KMS-11 (cell line): ENCODE results near the gene COX6B1.

Experiments used
- H2AFZ ChIP-seq: fragments of 200-600 bp; sonication (generic); 2 replicates; pipeline ENCODE4 v1.6.1; 2016; ENCODE audit warnings: antibody characterized with exemption, mixed run types, low read depth
- H3K27ac ChIP-seq: fragments of 200-600 bp; sonication (generic); 2 replicates; pipeline ENCODE4 v1.6.1; 2016; ENCODE audit warnings: mild to moderate bottlenecking, mixed run types
- H3K27me3 ChIP-seq: fragments of 200-600 bp; sonication (generic); 2 replicates; pipeline ENCODE4 v1.6.1; 2017; ENCODE audit warnings: mild to moderate bottlenecking, low read depth, mixed run types, moderate library complexity; ENCODE audit not compliant: insufficient read depth
- H3K36me3 ChIP-seq: fragments of 200-600 bp; sonication (generic); 2 replicates; pipeline ENCODE4 v1.6.1; 2017; ENCODE audit warnings: mild to moderate bottlenecking, mixed run types; ENCODE audit not compliant: insufficient read depth
- H3K4me1 ChIP-seq: fragments of 200-600 bp; sonication (generic); 2 replicates; pipeline ENCODE4 v1.6.1; 2016; ENCODE audit warnings: mild to moderate bottlenecking, low read depth, mixed run types; ENCODE audit not compliant: poor library complexity, severe bottlenecking
- H3K4me2 ChIP-seq: fragments of 200-600 bp; sonication (generic); 2 replicates; pipeline ENCODE4 v1.7.0; 2016; ENCODE audit warnings: mild to moderate bottlenecking, mixed run types
- H3K4me3 ChIP-seq: fragments of 200-600 bp; sonication (generic); IDR thresholded peaks from 2 replicates; pipeline ENCODE4 v1.6.1; 2017; ENCODE audit warnings: low read depth, low read length, mixed read lengths; ENCODE audit not compliant: insufficient read depth
- H3K79me2 ChIP-seq: fragments of 200-600 bp; sonication (generic); 2 replicates; pipeline ENCODE4 v1.6.1; 2016; ENCODE audit warnings: low read depth, mixed run types; ENCODE audit not compliant: insufficient read depth
- H3K9ac ChIP-seq: fragments of 200-600 bp; sonication (generic); 2 replicates; pipeline ENCODE4 v1.6.1; 2016; ENCODE audit warnings: mild to moderate bottlenecking, mixed run types
- H4K20me1 ChIP-seq: fragments of 200-600 bp; sonication (generic); 2 replicates; pipeline ENCODE4 v1.6.1; 2016; ENCODE audit warnings: mild to moderate bottlenecking, mixed run types; ENCODE audit not compliant: insufficient read depth
- CTCF ChIP-seq: fragments of 200-600 bp; sonication (generic); conservative IDR thresholded peaks from 2 replicates; pipeline ENCODE4 v1.6.1; 2017; ENCODE audit warnings: low read depth, mild to moderate bottlenecking, antibody characterized with exemption, low read length, moderate library complexity, mixed read lengths

The COX6B1 gene

GRCh38 chr19:35608251-35608650 is 39.9 kb upstream of the COX6B1 start:
- Histone ChIP-seq H3K27me3 (peaks cover 2% of the 10 kb centered on the region; the same call in 1 of the 2 replicates), H3K79me2 (no peaks in the 10 kb centered on the region; the same call in 1 of the 2 replicates), H3K27ac (no peak overlapping the region), H3K4me1 (peaks cover 5% of the 10 kb centered on the region), H3K4me2 (no peak overlapping the region), H3K36me3 (no peaks in the 10 kb centered on the region), H2AFZ (no peak overlapping the region), H3K4me3 (no peak overlapping the region), H4K20me1 (no peaks in the 10 kb centered on the region), H3K9ac (no peak overlapping the region)
- TF ChIP-seq CTCF, result no peak

GRCh38 chr19:35609851-35610353 is 38.2 kb upstream of the COX6B1 start:
- no peak overlapping the region for H3K4me2 ChIP-seq
- H2AFZ ChIP-seq, result no peak overlapping the region

GRCh38 chr19:35612224-35612558 is 35.9 kb upstream of the COX6B1 start:
- Histone ChIP-seq H3K9ac (peak overlapping the region; percentile 88; the same call in 1 of the 2 replicates), H3K27ac (0 out of 2 replicates have a peak overlapping the region, but pooled peaks have one; percentile 46)
- no peak for TF ChIP-seq CTCF

More at GRCh38 chr19:35609851-35610353, 38.2 kb upstream of the COX6B1 start:
- Histone ChIP-seq H3K4me3 (no peak overlapping the region), H3K79me2 (no peaks in the 10 kb centered on the region; the same call in 1 of the 2 replicates), H3K36me3 (no peaks in the 10 kb centered on the region), H3K27me3 (peaks cover 2% of the 10 kb centered on the region; the same call in 1 of the 2 replicates), H3K4me1 (peaks cover 9% of the 10 kb centered on the region), H4K20me1 (no peaks in the 10 kb centered on the region), H3K9ac (no peak overlapping the region), H3K27ac (no peak overlapping the region)
- TF ChIP-seq CTCF, result no peak

GRCh38 chr19:35612559-35613321 is 35.4 kb upstream of the COX6B1 start, which contains the start of gene HAUS5:
Gene HAUS5 (plus strand): TSS chr19:35612735. CDS start chr19:35612795, 60 bp downstream.
- Histone ChIP-seq H3K9ac (peak within 1 kb of the TSS; percentile 88), H3K4me2 (peak within 1 kb of the TSS; percentile 75), H3K36me3 (no peaks in the 10 kb centered on the region), H3K27me3 (peaks cover 2% of the 10 kb centered on the region; the same call in 1 of the 2 replicates), H3K79me2 (no peaks in the 10 kb centered on the region; the same call in 1 of the 2 replicates), H3K4me3 (no peak within 1 kb of the TSS), H4K20me1 (no peaks in the 10 kb centered on the region), H3K27ac (peak within 1 kb of the TSS; percentile 46), H3K4me1 (peaks cover 9% of the 10 kb centered on the region), H2AFZ (peak within 1 kb of the TSS; percentile 80)
- TF ChIP-seq CTCF, result no peak

More at GRCh38 chr19:35612224-35612558, 35.9 kb upstream of the COX6B1 start:
- Histone ChIP-seq H3K4me2 (peak overlapping the region; percentile 66), H3K79me2 (no peaks in the 10 kb centered on the region; the same call in 1 of the 2 replicates), H3K4me3 (no peak overlapping the region), H3K36me3 (no peaks in the 10 kb centered on the region), H4K20me1 (no peaks in the 10 kb centered on the region), H3K4me1 (peaks cover 9% of the 10 kb centered on the region), H3K27me3 (peaks cover 2% of the 10 kb centered on the region; the same call in 1 of the 2 replicates), H2AFZ (peak overlapping the region; percentile 80)
